Activated CD8-positive, alpha-beta memory T cell treated with anti-CD3 and anti-CD28 coated beads for 36 hours (primary cell): Measurements from ENCODE around the gene TCF4. TPM values are rescaled to one million over a fixed set of nuclear protein-coding genes. Genes with fewer than 3 reads are reported as not detected.

Experiments
- CTCF ChIA-PET: fragments of 350-600 bp; sonication (Branson Sonifier 250); formaldehyde crosslinking; loops from one replicate; lab custom pipeline; 2021; ENCODE audit warnings: antibody characterized with exemption; lab: Charles Lee
- POLR2A ChIA-PET: fragments of 350-600 bp; sonication (Branson Sonifier 250); formaldehyde crosslinking; loops from one replicate; lab custom pipeline; 2021; ENCODE audit warnings: antibody characterized with exemption; lab: Charles Lee
- total RNA-seq, 2 experiments: library from RNA; stranded (reverse); gene quantifications; one replicate each; pipeline ENCODE4 v1.2.3, GENCODE V29; 2021

The TCF4 gene
- total RNA-seq = under 1 TPM; 0.11 to 0.84 TPM

DNA sequence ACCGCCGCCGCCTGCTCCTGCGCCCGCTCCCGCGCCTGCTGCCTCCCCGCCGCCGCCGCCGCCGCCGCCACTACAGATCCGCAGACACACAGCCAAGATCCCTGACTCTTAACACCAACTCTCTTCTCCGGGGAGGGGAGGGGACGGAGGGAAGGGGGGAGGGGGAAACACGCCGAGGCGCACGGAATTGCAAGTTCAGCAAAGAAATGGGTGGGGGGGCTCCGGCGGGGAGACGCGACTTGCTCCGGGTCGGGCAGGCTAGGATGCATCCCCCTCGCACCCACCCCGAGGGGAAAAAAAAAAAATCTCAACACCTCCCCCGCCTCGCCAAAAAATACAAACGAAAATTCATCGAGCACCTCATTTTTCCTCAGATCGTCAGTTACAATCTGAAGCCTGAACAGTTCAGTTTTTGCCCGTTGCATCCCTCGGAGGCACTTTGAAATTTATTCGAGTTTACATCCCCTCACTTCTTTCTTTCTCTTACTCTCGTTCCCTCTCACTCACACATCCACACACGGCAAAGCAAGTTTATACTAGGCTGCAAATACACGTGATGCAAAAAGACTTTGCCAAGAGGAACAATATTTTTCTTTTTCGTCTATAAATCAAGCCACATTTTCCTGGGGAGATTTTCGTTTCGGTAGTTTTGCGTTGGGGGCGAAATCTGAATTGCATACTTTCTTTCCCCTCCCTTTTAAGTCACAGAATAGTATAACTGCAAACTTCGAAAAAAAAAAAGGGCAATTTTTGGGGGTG is at the start of gene TCF4:
Gene TCF4, minus strand, starts transcription at position 82 of the 759 bp plus-strand sequence. CDS start 1,076 bp downstream, outside the sequence.
- POLR2A ChIA-PET = no interaction called here

GRCh38 chr18:55637204-55637603 is 49.2 kb upstream of the TCF4 start:
- CTCF ChIA-PET = no interaction called here
- POLR2A ChIA-PET = no interaction called here

More for the DNA sequence above, at the start of gene TCF4:
- CTCF ChIA-PET = no interaction called here

DNA sequence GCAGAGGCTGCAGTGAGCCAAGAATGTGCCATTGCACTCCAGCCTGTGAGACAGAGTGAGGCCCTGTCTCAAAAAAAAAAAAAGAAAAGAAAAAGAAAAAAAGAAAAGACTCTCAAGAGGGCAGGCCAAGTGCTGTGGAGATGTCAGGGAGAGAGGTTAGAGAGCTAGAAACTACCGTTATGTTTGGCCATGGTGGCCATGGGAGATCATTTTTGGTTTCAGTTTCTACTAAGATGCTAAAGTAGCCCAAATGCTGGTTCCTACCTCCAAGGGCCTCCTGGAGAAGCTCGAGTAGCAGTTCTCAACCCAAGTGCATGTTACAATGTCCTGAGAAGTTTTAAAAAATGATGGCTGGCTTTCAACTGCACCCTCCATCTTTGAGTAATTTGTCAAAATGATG is 47.4 kb upstream of the TCF4 start:
- POLR2A ChIA-PET = no interaction called here
- CTCF ChIA-PET = no interaction called here

GRCh38 chr18:55634545-55634944 is 46.6 kb upstream of the TCF4 start:
- POLR2A ChIA-PET = no interaction called here

DNA sequence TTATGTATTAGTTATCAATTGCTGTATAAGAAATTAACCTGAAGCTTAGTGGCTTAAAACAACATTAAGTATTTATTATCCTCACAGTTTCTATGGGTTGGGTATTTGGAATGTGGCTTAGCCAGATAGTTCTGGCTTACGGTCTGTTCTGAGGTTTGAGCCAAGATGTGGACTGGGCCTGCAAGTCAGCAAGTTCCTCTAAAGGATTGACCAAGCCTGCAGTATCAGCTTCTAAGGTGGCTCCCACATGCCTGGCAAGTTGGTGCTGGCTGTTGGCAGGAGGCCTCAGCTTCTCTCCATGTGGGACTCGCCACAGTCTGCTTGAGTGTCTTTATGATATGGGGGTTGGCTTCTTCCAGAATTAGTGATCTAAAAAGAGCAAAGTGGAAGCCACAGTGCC is 45.0 kb upstream of the TCF4 start:
- POLR2A ChIA-PET = no interaction called here
- CTCF ChIA-PET = no interaction called here

More at GRCh38 chr18:55634545-55634944, 46.6 kb upstream of the TCF4 start:
- CTCF ChIA-PET = no interaction called here

DNA sequence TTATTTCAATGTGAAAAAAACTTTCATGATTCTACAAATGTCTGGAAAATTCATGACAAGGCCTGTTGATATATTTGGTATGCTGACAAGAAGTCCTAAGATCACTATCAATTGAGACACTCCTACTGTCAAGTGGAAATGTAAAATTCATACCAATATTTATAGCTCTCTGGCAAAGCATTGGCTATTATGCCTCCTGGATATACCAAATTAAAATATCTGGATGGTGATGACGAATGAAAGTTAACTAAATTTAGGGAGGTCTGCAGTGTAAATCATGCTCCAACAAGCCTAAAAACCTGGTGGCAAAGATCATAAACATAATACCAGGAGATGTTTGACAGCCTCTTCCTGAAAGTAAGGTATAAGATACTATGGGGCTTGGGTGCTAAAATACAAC is 41.1 kb upstream of the TCF4 start:
- ChIA-PET CTCF (no interaction called here), POLR2A (no interaction called here)

DNA sequence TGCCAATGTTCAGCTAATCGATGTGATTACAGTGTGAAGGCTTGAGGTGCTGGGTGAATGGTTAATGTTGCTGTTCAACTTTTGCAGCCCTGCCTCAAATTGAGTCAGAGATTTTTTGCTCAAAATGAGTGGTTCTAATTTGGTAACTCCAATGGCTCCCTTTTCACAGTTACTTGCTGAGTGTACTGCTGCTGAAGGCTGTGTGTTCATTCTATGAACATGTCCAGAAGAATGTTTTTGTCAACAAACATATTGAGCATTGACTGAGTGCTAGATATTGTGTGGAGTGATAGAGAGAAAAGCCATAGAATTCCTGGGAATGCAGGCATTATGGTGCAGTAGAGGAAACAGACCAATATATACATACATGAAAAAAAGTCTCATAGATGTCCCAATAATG is 39.0 kb upstream of the TCF4 start:
- ChIA-PET CTCF (no interaction called here), POLR2A (no interaction called here)

DNA sequence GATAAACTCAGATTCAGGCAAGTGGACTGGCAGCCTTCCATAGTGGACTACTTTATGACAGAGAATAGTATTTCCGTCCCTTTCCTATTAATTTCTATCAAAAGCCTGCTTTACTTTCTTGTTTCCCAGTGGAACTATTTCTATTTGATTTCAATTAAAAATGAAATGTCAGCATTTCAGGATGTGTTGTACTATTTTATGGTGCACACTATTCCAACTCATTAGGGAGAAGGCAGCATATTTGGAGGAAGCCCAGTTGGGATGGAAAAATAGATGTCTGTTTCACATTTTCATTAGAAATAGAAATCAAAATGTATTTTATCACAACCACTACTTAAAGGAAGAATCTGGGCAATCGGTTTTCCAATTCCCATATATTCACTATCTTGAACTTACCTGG is 37.9 kb upstream of the TCF4 start:
- ChIA-PET POLR2A (no interaction called here), CTCF (no interaction called here)

DNA sequence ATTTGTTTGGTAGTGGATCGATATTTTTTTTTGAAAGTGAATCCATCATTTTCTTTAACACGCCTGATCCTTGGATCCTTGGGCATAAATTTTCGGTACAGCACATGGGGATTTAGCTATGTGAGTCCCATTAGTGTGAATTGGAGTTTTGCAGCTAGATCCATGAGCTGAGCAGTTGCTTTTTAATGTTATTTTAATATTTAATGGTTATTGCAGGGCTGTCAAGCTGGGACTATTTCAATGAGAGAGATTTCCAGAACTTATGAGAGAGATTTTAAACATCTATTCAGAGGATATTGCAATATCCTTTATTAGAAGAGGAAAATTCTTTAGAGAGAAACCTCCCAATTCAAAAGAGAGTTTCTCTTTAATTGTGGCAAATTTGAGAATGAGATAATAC is 35.6 kb upstream of the TCF4 start:
- POLR2A ChIA-PET = no interaction called here
- CTCF ChIA-PET = no interaction called here

- CTCF ChIA-PET = no interaction called here
- POLR2A ChIA-PET = no interaction called here
These were observed 22.5 kb upstream of the TCF4 start for GRCh38 chr18:55610506-55610905.

GRCh38 chr18:55609160-55609825 is 21.3 kb upstream of the TCF4 start:
- ChIA-PET CTCF (no interaction called here), POLR2A (no interaction called here)

- ChIA-PET POLR2A (no interaction called here), CTCF (no interaction called here)
These were observed 20.5 kb upstream of the TCF4 start for GRCh38 chr18:55608497-55608896.

- CTCF ChIA-PET = no interaction called here
These were observed 19.8 kb upstream of the TCF4 start for GRCh38 chr18:55607773-55608172.

GRCh38 chr18:55605733-55606338 is 17.8 kb upstream of the TCF4 start:
- ChIA-PET CTCF (no interaction called here), POLR2A (no interaction called here)

More at GRCh38 chr18:55607773-55608172, 19.8 kb upstream of the TCF4 start:
- POLR2A ChIA-PET = no interaction called here

DNA sequence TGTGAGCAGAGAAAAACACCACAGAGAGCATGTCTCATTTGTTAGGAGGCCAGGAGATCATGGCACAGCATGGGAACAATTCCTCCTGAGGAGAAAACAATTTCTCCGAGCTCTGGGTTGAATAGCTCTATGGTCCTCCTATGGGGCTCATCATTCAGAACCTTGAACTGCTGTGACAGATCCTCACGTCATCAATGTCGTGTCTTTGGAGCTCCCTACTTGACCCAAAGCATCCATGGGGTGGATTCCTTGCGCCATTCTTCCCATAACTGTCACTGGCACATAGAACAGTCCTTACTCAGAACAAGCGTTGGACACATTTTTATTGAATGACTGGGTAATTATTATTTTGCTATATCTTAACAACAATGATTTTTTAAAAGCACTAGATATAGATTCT is 15.8 kb upstream of the TCF4 start:
- ChIA-PET CTCF (no interaction called here), POLR2A (no interaction called here)

- ChIA-PET POLR2A (no interaction called here), CTCF (no interaction called here)
These were observed 5.9 kb upstream of the TCF4 start for GRCh38 chr18:55593888-55594287.

GRCh38 chr18:55592572-55592971 is 4.6 kb upstream of the TCF4 start:
- ChIA-PET CTCF (no interaction called here), POLR2A (no interaction called here)

- POLR2A ChIA-PET = no interaction called here
- CTCF ChIA-PET = no interaction called here
These were observed 4.1 kb upstream of the TCF4 start for GRCh38 chr18:55592106-55592505.

DNA sequence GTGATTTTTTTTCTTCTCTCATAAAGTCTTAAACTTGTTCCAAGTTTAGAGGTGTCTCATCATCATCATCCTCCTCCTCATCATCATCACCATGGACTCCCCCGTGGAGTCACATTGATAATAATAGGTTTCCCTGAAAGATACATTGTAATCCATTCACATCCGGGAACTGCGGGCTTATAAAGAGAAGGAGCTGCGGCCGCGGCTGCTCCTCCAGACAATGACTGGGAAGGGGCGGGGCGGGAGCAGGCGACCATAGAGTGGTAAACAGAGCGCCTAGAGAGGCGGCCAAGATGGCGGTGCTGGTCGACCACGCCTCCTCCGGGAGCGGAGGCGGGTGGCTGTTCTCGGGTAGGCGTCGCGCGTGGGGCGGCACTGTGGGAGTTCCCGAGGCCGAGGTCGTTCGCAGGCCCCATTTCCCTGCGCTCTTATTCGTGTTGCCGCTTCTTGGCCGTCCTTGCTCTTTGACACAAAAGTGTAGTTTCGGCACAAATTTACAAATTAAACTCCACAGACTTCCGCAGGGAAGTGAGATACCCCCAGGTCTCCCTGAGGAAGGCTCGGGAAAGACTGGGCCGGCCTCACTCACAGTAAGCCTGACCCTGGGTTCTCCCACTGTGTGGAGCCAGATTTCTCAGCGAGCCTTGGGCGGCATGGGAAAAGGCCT is 1.8 kb upstream of the TCF4 start:
- POLR2A ChIA-PET = no interaction called here
- CTCF ChIA-PET = no interaction called here

- POLR2A ChIA-PET = no interaction called here
- CTCF ChIA-PET = no interaction called here
These were observed 1.0 kb upstream of the TCF4 start for GRCh38 chr18:55588870-55589595.
